SKM-1 (cell line): ENCODE data around the gene SBDS.
"Not testable (repeated sequence)": the region's sequence is repeated elsewhere in the genome, so short reads cannot be mapped to it uniquely, and the experiment has no call there.

Experiments used
- DNase-seq: peaks from one replicate; lab custom pipeline; 2025; ENCODE audit not compliant: unreplicated experiment; lab: John Stamatoyannopoulos, UW

SBDS gene

GRCh38 chr7:66996444-66997191, 1.2 kb upstream of the SBDS start, which contains the start of gene TYW1:
TYW1 (plus strand) TSS chr7:66996833; CDS start chr7:66996979, 146 bp downstream.
- peak; percentile 90 for DNase-seq

- peak; percentile 3 for DNase-seq
These were observed 716 bp downstream of the SBDS start for GRCh38 chr7:66994691-66995049.

GRCh38 chr7:66994051-66994450, 1.3 kb downstream of the SBDS start:
- DNase-seq: not testable (repeated sequence)

GRCh38 chr7:66989552-66989951, 5.8 kb downstream of the SBDS start:
- DNase-seq: not testable (repeated sequence)

- not testable (repeated sequence) for DNase-seq
These were observed 15.1 kb downstream of the SBDS start for GRCh38 chr7:66980336-66980735.

GRCh38 chr7:66979013-66979412, 16.4 kb downstream of the SBDS start:
- not testable (repeated sequence) for DNase-seq

GRCh38 chr7:66978312-66978711, 17.1 kb downstream of the SBDS start:
- not testable (repeated sequence) for DNase-seq

- DNase-seq: no peak
These were observed 20.3 kb downstream of the SBDS start for GRCh38 chr7:66974986-66975590.

GRCh38 chr7:66970310-66970709, 25.1 kb downstream of the SBDS start:
- no peak for DNase-seq

- DNase-seq: not testable (repeated sequence)
These were observed 26.4 kb downstream of the SBDS start for GRCh38 chr7:66969001-66969400.

GRCh38 chr7:66967029-66967428, 28.4 kb downstream of the SBDS start:
- no peak for DNase-seq

- no peak for DNase-seq
These were observed 31.0 kb downstream of the SBDS start for GRCh38 chr7:66964411-66964810.

GRCh38 chr7:66961096-66961495, 34.3 kb downstream of the SBDS start:
- DNase-seq: no peak

GRCh38 chr7:66960192-66960591, 35.2 kb downstream of the SBDS start:
- DNase-seq: no peak

GRCh38 chr7:66958538-66959350, 36.6 kb downstream of the SBDS start:
- DNase-seq: no peak

- DNase-seq: no peak
These were observed 37.6 kb downstream of the SBDS start for GRCh38 chr7:66957595-66958290.

GRCh38 chr7:66953044-66953427, 42.4 kb downstream of the SBDS start:
- DNase-seq: no peak

GRCh38 chr7:66952343-66953043, 42.9 kb downstream of the SBDS start:
- no peak for DNase-seq

GRCh38 chr7:66950763-66951162, 44.6 kb downstream of the SBDS start:
- DNase-seq: no peak

GRCh38 chr7:66950311-66950710, 45.1 kb downstream of the SBDS start:
- DNase-seq: no peak
